Trophoblast cell (in vitro differentiated cells and primary cell): ENCODE measurements around the gene TYR.
A peak's percentile ranks its signal among the peaks of the same experiment; 100 is the strongest.
"Not testable (repeated sequence)": the region's sequence is repeated elsewhere in the genome, so short reads cannot be mapped to it uniquely, and the experiment has no call there.

Experiments
- DNase-seq, 2 donors: peaks; one replicate each; pipeline ENCODE4 v3.0.0-alpha.2; 2016
- H2AFZ ChIP-seq: 2 replicates; pipeline ENCODE4 v1.6.1; 2013; ENCODE audit warnings: low read length, moderate library complexity, mild to moderate bottlenecking; ENCODE audit not compliant: insufficient read depth, poor library complexity
- H2AK5ac ChIP-seq: 2 replicates; pipeline ENCODE4 v1.6.1; 2013; ENCODE audit warnings: mild to moderate bottlenecking, low read length
- H2BK120ac ChIP-seq: 2 replicates; pipeline ENCODE4 v1.6.1; 2013; ENCODE audit warnings: low read length, mild to moderate bottlenecking, moderate library complexity; ENCODE audit not compliant: insufficient read depth, poor library complexity
- H2BK12ac ChIP-seq: 2 replicates; pipeline ENCODE4 v1.6.1; 2013; ENCODE audit warnings: mild to moderate bottlenecking, low read length, moderate library complexity
- H2BK5ac ChIP-seq: 2 replicates; pipeline ENCODE4 v1.6.1; 2013; ENCODE audit warnings: low read length, low read depth, moderate library complexity, mild to moderate bottlenecking; ENCODE audit not compliant: poor library complexity
- H3K14ac ChIP-seq: 2 replicates; pipeline ENCODE4 v1.6.1; 2013; ENCODE audit warnings: mild to moderate bottlenecking, low read length
- H3K18ac ChIP-seq: 2 replicates; pipeline ENCODE4 v1.6.1; 2013; ENCODE audit warnings: mild to moderate bottlenecking, low read length
- H3K23ac ChIP-seq: 2 replicates; pipeline ENCODE4 v1.6.1; 2013; ENCODE audit warnings: low read length
- H3K27ac ChIP-seq: 2 replicates; pipeline ENCODE4 v1.5.1; 2013; ENCODE audit warnings: low read depth, mild to moderate bottlenecking, inconsistent platforms, low read length, moderate library complexity
- H3K27me3 ChIP-seq: 2 replicates; pipeline ENCODE4 v1.6.1; 2013; ENCODE audit warnings: inconsistent platforms, mild to moderate bottlenecking, low read length, moderate library complexity; ENCODE audit not compliant: insufficient read depth
- H3K36me3 ChIP-seq, 2 experiments: 1 replicate in 1 of 2; 2 replicates in 1 of 2; pipeline ENCODE4 v1.6.1; 2013; ENCODE audit warnings: low read length in 2 of 2, mild to moderate bottlenecking in 2 of 2, moderate library complexity in 1 of 2; ENCODE audit not compliant: insufficient read depth in 2 of 2, control insufficient read depth in 1 of 2
- H3K4ac ChIP-seq: 2 replicates; pipeline ENCODE4 v1.6.1; 2013; ENCODE audit warnings: low read depth, mild to moderate bottlenecking, low read length, moderate library complexity
- H3K4me1 ChIP-seq, 2 experiments: 1 replicate in 1 of 2; 2 replicates in 1 of 2; pipeline ENCODE4 v1.6.1; 2013; ENCODE audit warnings: low read length in 2 of 2, mild to moderate bottlenecking in 2 of 2, moderate library complexity in 1 of 2; ENCODE audit not compliant: insufficient read depth in 2 of 2, control insufficient read depth in 1 of 2
- H3K4me2 ChIP-seq: 2 replicates; pipeline ENCODE4 v1.6.1; 2013; ENCODE audit warnings: inconsistent platforms, mild to moderate bottlenecking, low read length, moderate library complexity
- H3K4me3 ChIP-seq: 2 replicates; pipeline ENCODE4 v1.5.1; 2013; ENCODE audit warnings: mild to moderate bottlenecking, low read depth, low read length, inconsistent platforms
- H3K79me1 ChIP-seq: one replicate; pipeline ENCODE4 v1.6.1; 2013; ENCODE audit warnings: low read length
- H3K79me2 ChIP-seq: 2 replicates; pipeline ENCODE4 v1.6.1; 2013; ENCODE audit warnings: low read length, mild to moderate bottlenecking; ENCODE audit not compliant: control insufficient read depth, insufficient read depth, poor library complexity
- H3K9ac ChIP-seq: 2 replicates; pipeline ENCODE4 v1.6.1; 2013; ENCODE audit warnings: mild to moderate bottlenecking, low read length
- H3K9me3 ChIP-seq: 2 replicates; pipeline ENCODE4 v1.6.1; 2013; ENCODE audit warnings: low read depth, mild to moderate bottlenecking, control low read depth, inconsistent platforms, low read length; ENCODE audit not compliant: insufficient read depth
- H4K12ac ChIP-seq: 2 replicates; pipeline ENCODE4 v1.6.1; 2013; ENCODE audit warnings: low read depth, mild to moderate bottlenecking, low read length, moderate library complexity
- H4K8ac ChIP-seq: 2 replicates; pipeline ENCODE4 v1.6.1; 2013; ENCODE audit warnings: low read depth, mild to moderate bottlenecking, low read length, moderate library complexity
- H4K91ac ChIP-seq: one replicate; pipeline ENCODE4 v1.6.1; 2013; ENCODE audit warnings: low read depth, mild to moderate bottlenecking, low read length, moderate library complexity
- WGBS: extraction: QIAGEN DNeasy Blood & Tissue Kit; methylation state at CpG from one replicate; pipeline ENCODE4 v1.1.7; 2013; ENCODE audit warnings: missing lambda C conversion rate; ENCODE audit not compliant: insufficient read length, insufficient coverage; ENCODE audit errors: extremely low coverage; 5-methylcytosine and 5-hydroxymethylcytosine counted together

Gene TYR

GRCh38 chr11:89220684-89221339 is 43.1 kb downstream of the TYR start:
- no peak overlapping the region for H3K9ac ChIP-seq
- no peaks in the 10 kb centered on the region for H3K36me3 ChIP-seq
- H4K12ac ChIP-seq, result no peak overlapping the region
- peak; percentile 5 to 28 for DNase-seq
- H3K4me2 ChIP-seq, result no peak overlapping the region
- no peak overlapping the region for H3K4me3 ChIP-seq
- no peak overlapping the region for H2AFZ ChIP-seq
- no peak overlapping the region for H2BK5ac ChIP-seq
- H3K27ac ChIP-seq, result no peak overlapping the region
- H3K79me1 ChIP-seq, result no peaks in the 10 kb centered on the region
- H4K8ac ChIP-seq, result no peak overlapping the region
- H2BK120ac ChIP-seq, result no peak overlapping the region
- no peaks in the 10 kb centered on the region for H3K4me1 ChIP-seq
- H4K91ac ChIP-seq, result no peak overlapping the region
- WGBS, result no CpG with 5 or more reads among the region's 8 CpGs
- H3K23ac ChIP-seq, result no peak overlapping the region
- H3K4ac ChIP-seq, result no peak overlapping the region
- no peaks in the 10 kb centered on the region for H3K79me2 ChIP-seq
- no peak overlapping the region for H2BK12ac ChIP-seq
- H3K14ac ChIP-seq, result no peak overlapping the region
- H2AK5ac ChIP-seq, result no peak overlapping the region
- no peaks in the 10 kb centered on the region for H3K9me3 ChIP-seq
- H3K27me3 ChIP-seq, result no peaks in the 10 kb centered on the region
- no peak overlapping the region for H3K18ac ChIP-seq

- no peak overlapping the region for H3K9ac ChIP-seq
- H3K36me3 ChIP-seq, result no peaks in the 10 kb centered on the region
- H3K23ac ChIP-seq, result no peak overlapping the region
- H3K14ac ChIP-seq, result no peak overlapping the region
- H3K27me3 ChIP-seq, result no peaks in the 10 kb centered on the region
- no peak overlapping the region for H3K4me3 ChIP-seq
- no peak overlapping the region for H4K12ac ChIP-seq
- no peak overlapping the region for H2BK12ac ChIP-seq
- H3K4me2 ChIP-seq, result no peak overlapping the region
- no peak overlapping the region for H4K8ac ChIP-seq
- no peak overlapping the region for H2AFZ ChIP-seq
- H3K4ac ChIP-seq, result no peak overlapping the region
- WGBS, result no CpG with 5 or more reads among the region's 1 CpG
- H3K79me1 ChIP-seq, result no peaks in the 10 kb centered on the region
- H3K27ac ChIP-seq, result no peak overlapping the region
- H2BK120ac ChIP-seq, result no peak overlapping the region
- no peak overlapping the region for H2BK5ac ChIP-seq
- H2AK5ac ChIP-seq, result no peak overlapping the region
- no peak overlapping the region for H3K18ac ChIP-seq
- H3K79me2 ChIP-seq, result no peaks in the 10 kb centered on the region
- no peak overlapping the region for H4K91ac ChIP-seq
- DNase-seq, result peak in 1 of 2 donors; percentile 25
- no peaks in the 10 kb centered on the region for H3K9me3 ChIP-seq
- H3K4me1 ChIP-seq, result no peaks in the 10 kb centered on the region
Observed at GRCh38 chr11:89235083-89235482, 57.4 kb downstream of the TYR start.

- no peak overlapping the region for H3K4ac ChIP-seq
- DNase-seq, result no peak
- WGBS, result no CpG with 5 or more reads among the region's 5 CpGs
- no peak overlapping the region for H4K91ac ChIP-seq
- no peaks in the 10 kb centered on the region for H3K27me3 ChIP-seq
- H3K9ac ChIP-seq, result no peak overlapping the region
- no peak overlapping the region for H3K4me3 ChIP-seq
- H3K4me2 ChIP-seq, result no peak overlapping the region
- no peaks in the 10 kb centered on the region for H3K79me1 ChIP-seq
- H3K18ac ChIP-seq, result no peak overlapping the region
- H2BK12ac ChIP-seq, result no peak overlapping the region
- H2BK120ac ChIP-seq, result no peak overlapping the region
- H3K14ac ChIP-seq, result no peak overlapping the region
- H3K79me2 ChIP-seq, result no peaks in the 10 kb centered on the region
- no peak overlapping the region for H4K12ac ChIP-seq
- H3K23ac ChIP-seq, result no peak overlapping the region
- H3K27ac ChIP-seq, result no peak overlapping the region
- H2BK5ac ChIP-seq, result no peak overlapping the region
- no peak overlapping the region for H4K8ac ChIP-seq
- no peaks in the 10 kb centered on the region for H3K9me3 ChIP-seq
- no peak overlapping the region for H2AFZ ChIP-seq
- H3K4me1 ChIP-seq, result no peaks in the 10 kb centered on the region
- no peaks in the 10 kb centered on the region for H3K36me3 ChIP-seq
- H2AK5ac ChIP-seq, result no peak overlapping the region
Observed at GRCh38 chr11:89235976-89236375, 58.3 kb downstream of the TYR start.

GRCh38 chr11:89247007-89247406 is 69.3 kb downstream of the TYR start:
- H3K9ac ChIP-seq, H2BK5ac ChIP-seq, H2AK5ac ChIP-seq, H3K36me3 ChIP-seq, H2BK120ac ChIP-seq, H3K4me2 ChIP-seq, H3K27ac ChIP-seq, H3K18ac ChIP-seq, H2AFZ ChIP-seq, H4K8ac ChIP-seq, H3K27me3 ChIP-seq, H3K4me3 ChIP-seq, H3K9me3 ChIP-seq, H3K14ac ChIP-seq, H3K79me1 ChIP-seq, H3K23ac ChIP-seq, H4K12ac ChIP-seq, H3K79me2 ChIP-seq, H2BK12ac ChIP-seq, H3K4me1 ChIP-seq, H4K91ac ChIP-seq, DNase-seq, H3K4ac ChIP-seq: not testable (repeated sequence)
- WGBS, result no CpG with 5 or more reads among the region's 4 CpGs
